NCI-H748 treated with DMSO at 0.1 percent for 48 hours (cell line): ENCODE data around the gene RAB30.

ENCODE experiments used
- DNase-seq: peaks from one replicate; lab custom pipeline; 2025; lab: John Stamatoyannopoulos, UW

RAB30 gene

DNA sequence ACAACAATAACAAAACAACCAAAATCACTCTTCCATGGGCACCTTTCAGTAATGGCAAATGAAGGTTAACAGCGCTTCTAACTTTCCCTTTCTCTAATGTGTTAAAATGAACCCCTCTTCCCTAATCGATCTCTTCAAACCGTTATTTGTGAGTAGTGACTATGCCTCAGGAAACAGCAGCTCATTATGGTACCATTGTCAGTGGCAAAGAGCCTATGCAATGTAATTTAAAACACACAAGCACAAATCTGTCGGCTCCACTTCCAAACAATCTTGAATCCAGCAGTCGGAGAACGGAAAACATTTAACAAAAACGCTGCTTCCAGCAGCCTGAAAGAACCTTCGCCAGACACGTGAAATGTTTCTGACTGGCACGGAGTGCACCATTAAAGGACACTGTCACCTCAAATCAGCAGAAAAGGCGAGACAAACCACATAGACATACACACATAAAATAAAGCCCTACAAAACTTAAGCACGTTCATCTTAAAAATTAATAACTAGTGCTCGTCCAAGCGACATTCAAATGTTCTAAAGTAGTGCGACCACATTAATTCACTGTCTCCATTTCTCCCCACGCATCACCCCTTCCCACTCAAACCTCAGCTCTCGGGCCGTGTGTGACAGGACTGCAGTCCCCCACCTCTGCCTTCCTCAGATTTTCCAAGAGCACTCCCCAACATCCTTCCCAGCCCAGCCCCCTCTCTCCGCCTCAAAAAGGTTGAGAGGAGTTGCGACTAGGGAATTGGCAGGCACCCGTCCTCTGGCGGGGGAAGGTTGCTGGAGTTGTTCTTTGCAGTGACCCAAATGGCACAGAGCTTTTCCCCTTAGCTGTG lies 748 bp downstream of the RAB30 start:
- DNase-seq, result no peak

- DNase-seq, result no peak
These were observed 1.5 kb downstream of the RAB30 start for GRCh38 chr11:83070044-83070701.

DNA sequence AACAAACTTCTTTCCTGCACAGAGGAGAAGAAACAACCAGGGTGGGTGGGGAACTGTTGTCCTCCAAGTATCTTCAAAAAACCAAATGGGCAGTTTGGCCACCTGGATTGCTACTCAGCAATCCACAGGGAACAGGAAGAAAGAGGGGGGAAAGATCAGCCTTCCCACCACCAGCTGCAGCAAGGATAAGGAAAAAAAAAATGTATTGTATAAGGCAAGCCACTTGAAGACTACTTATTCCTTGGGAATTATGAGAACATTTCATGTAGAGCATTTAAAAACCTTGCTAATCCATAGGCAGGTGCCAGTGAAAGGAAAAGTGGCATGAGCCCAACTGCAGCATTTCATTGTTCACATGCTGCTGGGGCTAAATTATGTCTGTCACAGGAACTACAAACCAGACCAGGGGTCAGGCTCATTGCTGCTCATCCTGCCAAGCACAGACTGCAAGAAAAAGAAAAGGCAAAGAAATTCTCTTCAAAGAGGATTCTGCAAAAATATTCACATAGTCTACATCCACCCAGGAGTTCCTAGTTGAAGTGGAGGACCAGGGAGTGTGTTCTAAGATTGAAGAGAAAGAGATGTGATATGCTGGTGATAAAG lies 2.2 kb downstream of the RAB30 start:
- no peak for DNase-seq

DNA sequence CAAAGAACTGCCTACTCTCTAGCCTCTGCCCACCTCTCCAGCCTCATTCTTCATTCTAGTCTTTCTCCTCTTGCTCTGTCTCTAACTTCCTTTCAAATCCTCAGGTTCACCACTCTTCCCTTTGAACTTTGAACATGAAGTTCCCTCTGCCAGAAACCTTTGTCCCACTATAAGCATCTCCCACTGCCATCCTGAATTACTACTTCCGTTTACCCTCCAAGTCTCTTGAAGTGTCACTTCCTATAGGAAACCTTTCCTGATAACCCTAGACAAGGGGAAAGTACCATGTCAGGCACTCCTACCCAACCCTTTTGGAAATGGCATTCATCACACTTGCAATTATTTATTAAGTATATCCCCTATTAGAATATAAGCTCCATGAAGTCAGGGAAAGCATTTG lies 3.1 kb downstream of the RAB30 start:
- no peak for DNase-seq

DNA sequence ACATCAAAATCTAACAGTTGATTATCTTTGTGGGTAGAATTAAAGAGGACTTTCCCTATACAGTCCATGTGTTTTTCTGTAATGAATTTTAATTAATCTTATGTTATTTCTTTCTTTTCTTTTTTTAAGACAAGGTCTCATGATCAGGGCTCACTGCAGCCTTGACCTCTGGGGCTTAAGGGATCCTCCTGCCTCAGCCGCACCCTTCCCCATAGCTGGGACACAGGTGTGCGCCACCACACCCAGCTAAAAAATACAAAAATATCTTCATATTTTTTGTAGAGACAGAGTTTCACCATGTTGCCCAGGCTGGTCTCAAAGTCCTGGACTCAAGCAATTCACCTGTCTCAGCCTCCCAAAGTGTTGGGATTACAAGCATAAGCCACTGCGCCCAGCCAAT lies 7.7 kb downstream of the RAB30 start:
- DNase-seq, result no peak

- no peak for DNase-seq
These were observed 8.5 kb downstream of the RAB30 start for GRCh38 chr11:83063073-83063754.

DNA sequence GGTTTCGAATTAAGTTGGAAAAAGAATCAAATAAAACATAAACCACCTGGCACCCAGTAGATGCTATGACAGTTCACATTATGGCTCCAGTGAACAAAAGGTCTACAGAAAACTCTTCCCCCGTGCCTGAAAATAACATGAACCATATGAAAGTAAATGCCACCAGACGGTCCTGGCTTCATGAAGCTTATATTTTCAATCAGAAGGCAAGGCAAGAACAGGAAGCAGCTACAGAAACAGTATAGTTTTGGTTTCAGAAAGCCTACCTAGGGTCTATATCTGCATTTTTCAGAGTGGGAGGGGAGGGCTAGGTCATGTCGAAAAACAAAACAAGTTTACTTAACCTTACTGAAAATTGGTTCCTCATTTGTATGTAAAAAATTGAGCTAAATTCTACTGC lies 9.8 kb downstream of the RAB30 start:
- no peak for DNase-seq

DNA sequence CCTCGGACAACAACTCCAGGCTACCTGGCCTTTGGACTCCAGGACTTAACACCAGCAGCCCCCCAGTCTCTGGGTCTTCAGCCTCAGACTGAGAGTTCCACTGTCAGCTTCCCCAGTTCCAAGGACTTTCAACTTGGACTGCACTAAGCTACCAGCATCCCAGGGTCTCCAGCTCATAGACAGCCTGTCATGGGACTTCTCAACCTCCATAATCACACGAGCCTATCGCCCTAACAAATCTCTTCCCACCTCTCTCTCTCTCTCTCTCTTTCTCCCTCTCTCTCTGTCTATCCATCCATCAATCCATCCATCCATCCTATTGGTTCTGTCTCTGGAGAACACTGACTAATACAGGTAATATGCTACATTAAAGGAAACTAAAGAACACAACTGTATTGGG lies 10.7 kb downstream of the RAB30 start:
- DNase-seq, result no peak

DNA sequence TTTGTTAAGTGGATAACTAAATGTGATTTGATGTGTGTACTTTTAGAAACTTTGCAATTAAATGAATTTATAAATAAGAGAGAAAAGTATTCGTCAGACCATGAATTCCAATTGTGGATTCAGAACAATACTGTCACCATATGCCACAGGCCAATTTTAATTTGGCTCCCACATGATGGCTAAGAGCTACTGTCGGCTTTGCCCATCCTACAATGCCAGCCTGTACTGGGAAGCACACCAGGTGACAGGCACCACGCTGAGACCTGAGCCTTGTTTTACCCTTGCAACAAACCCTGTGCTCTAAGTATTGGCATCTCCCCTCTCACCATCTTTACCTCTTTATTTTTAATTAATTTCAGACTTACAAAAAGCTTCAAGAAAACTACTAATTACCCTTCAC lies 14.0 kb downstream of the RAB30 start:
- no peak for DNase-seq

- no peak for DNase-seq
These were observed 15.1 kb downstream of the RAB30 start for GRCh38 chr11:83056611-83057010.

DNA sequence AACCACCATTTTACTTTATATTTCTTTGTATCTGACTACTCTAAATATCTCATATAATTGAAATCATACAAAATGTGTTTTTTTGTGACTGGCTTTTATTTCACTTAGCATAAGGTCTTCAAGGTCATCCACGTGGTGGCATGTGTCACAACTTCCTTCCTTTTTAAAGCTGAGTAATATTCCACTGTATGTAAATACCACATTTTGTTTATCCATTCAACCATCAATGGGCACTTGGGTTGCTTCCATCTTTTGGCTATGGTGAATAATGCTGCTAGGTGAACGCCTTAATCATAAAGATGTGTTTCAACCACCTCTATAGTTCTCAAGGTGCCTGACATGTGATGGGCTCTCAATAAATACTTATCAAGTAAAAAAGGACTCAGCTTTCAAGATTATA lies 15.5 kb downstream of the RAB30 start:
- DNase-seq, result no peak

- DNase-seq, result peak; percentile 71
These were observed 16.8 kb downstream of the RAB30 start for GRCh38 chr11:83054904-83055380.

GRCh38 chr11:83054001-83054400 lies 17.7 kb downstream of the RAB30 start:
- no peak for DNase-seq

GRCh38 chr11:83051760-83052671 lies 19.7 kb downstream of the RAB30 start:
- no peak for DNase-seq

DNA sequence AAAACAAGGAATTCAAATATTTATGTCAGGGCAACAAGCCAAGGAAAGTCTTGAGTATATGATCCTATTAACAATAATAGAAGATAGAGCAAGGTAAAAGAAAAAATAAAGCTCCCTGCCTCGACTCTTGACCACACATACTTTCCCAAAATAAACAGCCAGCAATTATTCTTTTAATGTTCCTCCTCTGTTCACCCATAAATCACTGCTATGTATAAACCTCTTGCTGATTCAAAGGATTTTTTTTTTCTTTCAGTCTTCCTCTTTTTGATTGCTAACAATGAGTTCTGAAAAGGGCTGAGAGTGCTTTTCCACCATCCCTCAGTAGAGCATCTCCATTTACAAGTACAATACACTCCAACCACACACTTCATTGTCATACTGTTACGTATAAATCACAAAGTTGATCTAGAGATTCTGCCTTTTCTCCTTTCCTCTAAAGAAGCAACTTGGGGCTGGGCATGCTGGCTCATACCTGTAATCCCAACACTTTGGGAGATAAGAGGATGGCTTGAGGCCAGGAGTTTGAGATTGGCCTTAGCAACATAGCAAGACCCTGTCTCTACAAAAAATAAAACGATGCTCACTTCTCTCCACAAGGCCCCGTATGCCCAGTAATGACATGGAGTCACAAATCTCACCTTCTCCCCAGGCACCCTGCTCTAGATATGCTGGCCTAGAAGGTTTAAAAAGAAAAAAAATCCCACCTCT lies 24.0 kb downstream of the RAB30 start:
- peak; percentile 50 for DNase-seq

GRCh38 chr11:83046621-83047172 lies 25.0 kb downstream of the RAB30 start:
- no peak for DNase-seq

- peak; percentile 76 for DNase-seq
These were observed 26.6 kb downstream of the RAB30 start for GRCh38 chr11:83044958-83045712.

- no peak for DNase-seq
These were observed 28.6 kb downstream of the RAB30 start for GRCh38 chr11:83042964-83043711.

DNA sequence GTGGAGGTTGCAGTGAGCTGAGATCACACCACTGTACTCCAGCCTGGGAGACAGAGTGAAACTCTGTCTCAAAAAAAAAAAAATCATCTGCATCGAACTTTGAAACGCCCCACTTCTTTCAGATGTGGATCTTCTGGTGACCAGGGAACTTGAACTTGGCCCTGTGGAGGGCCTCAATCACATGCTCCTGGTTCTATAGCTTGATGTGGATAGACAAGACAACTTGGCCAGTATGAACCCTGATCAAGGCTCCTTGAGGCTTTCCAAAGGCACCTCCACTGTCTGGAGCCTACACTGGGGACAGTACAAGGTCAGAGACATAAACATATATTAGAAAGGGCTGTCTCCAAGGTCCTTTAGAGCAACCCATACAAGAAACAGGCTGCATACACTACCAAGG lies 30.6 kb downstream of the RAB30 start:
- DNase-seq, result no peak
